ENCODE measurements around the gene TRAPPC3L.

DNA sequence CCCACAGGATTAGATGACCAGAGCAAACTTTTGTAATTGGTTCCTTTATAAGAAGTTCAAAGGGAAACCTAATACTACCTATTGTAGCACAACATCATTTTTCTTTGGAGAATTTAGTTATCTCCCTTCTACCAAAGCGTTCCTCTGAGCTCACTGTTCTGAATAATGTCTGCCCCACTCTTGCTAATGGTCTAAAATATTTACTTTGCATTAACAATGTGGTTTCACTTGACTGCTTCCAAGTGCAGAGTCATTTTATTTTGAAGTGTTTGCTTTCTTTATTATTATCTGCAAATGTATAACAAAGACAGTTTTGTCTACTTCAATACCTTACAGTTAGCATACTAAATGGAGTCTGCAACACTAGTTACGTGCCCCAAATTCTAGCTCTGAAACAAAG lies 15.0 kb downstream of the TRAPPC3L start:
- TF ChIP-seq CTCF (IDR thresholded peaks at IDR 0.05) (no peak), POLR2A (IDR thresholded peaks at IDR 0.05) (no peak)
